KOPT-K1 (cell line): ENCODE data around the gene CHMP6.

Experiments used
- H3K27ac ChIP-seq: fragments of 200-600 bp; sonication (generic); 2 replicates; pipeline ENCODE4 v1.5.1; 2016; ENCODE audit warnings: antibody characterized with exemption, mild to moderate bottlenecking, low read depth, low read length; ENCODE audit not compliant: poor library complexity, severe bottlenecking
- H3K36me3 ChIP-seq: fragments of 200-600 bp; sonication (generic); 2 replicates; pipeline ENCODE4 v1.5.1; 2017; ENCODE audit warnings: antibody characterized with exemption, mild to moderate bottlenecking, low read length, moderate library complexity; ENCODE audit not compliant: insufficient read depth
- H3K9me3 ChIP-seq: fragments of 200-600 bp; sonication (generic); 2 replicates; pipeline ENCODE4 v1.5.1; 2017; ENCODE audit warnings: antibody characterized with exemption, low read length, mild to moderate bottlenecking; ENCODE audit not compliant: insufficient read depth, poor library complexity, severe bottlenecking

The CHMP6 gene

GRCh38 chr17:81032641-81033480 is 41.2 kb downstream of the CHMP6 start:
- Histone ChIP-seq H3K36me3 (no peaks in the 10 kb centered on the region), H3K9me3 (no peaks in the 10 kb centered on the region), H3K27ac (no peak overlapping the region)

GRCh38 chr17:81033535-81034167 is 42.0 kb downstream of the CHMP6 start:
- Histone ChIP-seq H3K27ac (no peak overlapping the region), H3K9me3 (no peaks in the 10 kb centered on the region), H3K36me3 (no peaks in the 10 kb centered on the region)

GRCh38 chr17:81034168-81034777 is 42.6 kb downstream of the CHMP6 start:
- no peaks in the 10 kb centered on the region for H3K36me3 ChIP-seq
- H3K27ac ChIP-seq = peak overlapping the region; percentile 41
- H3K9me3 ChIP-seq = no peaks in the 10 kb centered on the region

GRCh38 chr17:81034779-81035520 is 43.3 kb downstream of the CHMP6 start, which contains the start of gene BAIAP2:
BAIAP2 (plus strand) TSS chr17:81035151; CDS start chr17:81035255, 104 bp downstream.
- H3K27ac ChIP-seq = peak within 1 kb of the TSS; percentile 41
- H3K9me3 ChIP-seq = no peaks in the 10 kb centered on the region

GRCh38 chr17:81035521-81036196 is 44.0 kb downstream of the CHMP6 start:
- H3K27ac ChIP-seq = no peak overlapping the region
- no peaks in the 10 kb centered on the region for H3K36me3 ChIP-seq
- no peaks in the 10 kb centered on the region for H3K9me3 ChIP-seq

More at GRCh38 chr17:81034779-81035520, 43.3 kb downstream of the CHMP6 start, which contains the start of gene BAIAP2:
- no peaks in the 10 kb centered on the region for H3K36me3 ChIP-seq

GRCh38 chr17:81036197-81036941 is 44.7 kb downstream of the CHMP6 start:
- H3K9me3 ChIP-seq = no peaks in the 10 kb centered on the region
- no peaks in the 10 kb centered on the region for H3K36me3 ChIP-seq
- no peak overlapping the region for H3K27ac ChIP-seq

GRCh38 chr17:81037026-81037797 is 45.6 kb downstream of the CHMP6 start:
- no peaks in the 10 kb centered on the region for H3K36me3 ChIP-seq
- H3K27ac ChIP-seq = no peak overlapping the region
- H3K9me3 ChIP-seq = no peaks in the 10 kb centered on the region

- no peaks in the 10 kb centered on the region for H3K9me3 ChIP-seq
- H3K27ac ChIP-seq = no peak overlapping the region
- no peaks in the 10 kb centered on the region for H3K36me3 ChIP-seq
Observed at GRCh38 chr17:81037798-81038733, 46.4 kb downstream of the CHMP6 start.

GRCh38 chr17:81039096-81039495 is 47.5 kb downstream of the CHMP6 start:
- no peak overlapping the region for H3K27ac ChIP-seq
- no peaks in the 10 kb centered on the region for H3K9me3 ChIP-seq
- H3K36me3 ChIP-seq = no peaks in the 10 kb centered on the region

GRCh38 chr17:81039854-81040758 is 48.5 kb downstream of the CHMP6 start:
- Histone ChIP-seq H3K27ac (no peak overlapping the region), H3K9me3 (no peaks in the 10 kb centered on the region), H3K36me3 (no peaks in the 10 kb centered on the region)

- Histone ChIP-seq H3K9me3 (no peaks in the 10 kb centered on the region), H3K36me3 (no peaks in the 10 kb centered on the region), H3K27ac (no peak overlapping the region)
Observed at GRCh38 chr17:81040791-81041337, 49.2 kb downstream of the CHMP6 start.
